Right ventricle myocardium superior (tissue), 1 donor: ENCODE data around the gene HOXB8. TPM values are rescaled to one million over a fixed set of nuclear protein-coding genes. Genes with fewer than 3 reads are reported as not detected.

ENCODE experiments used
- ATAC-seq: fragments of 200-7000 bp; cut with Tn5 transposase; one replicate; pipeline ENCODE4 v1.9.1; 2020; ENCODE audit warnings: mild to moderate bottlenecking; ENCODE audit not compliant: poor library complexity
- DNase-seq: peaks from one replicate; pipeline ENCODE4 v3.0.0-alpha.2; 2020
- intact Hi-C: fragments of 100-400 bp; cut with DNase I; formaldehyde crosslinking; loops from one replicate; pipeline ENCODE4 v1.11.2; 2022
- total RNA-seq: library from RNA; stranded (reverse); fragmentation: NEBNext Ultra II Directional; extraction: Animal tissue kit (Norgen Biotek cat#: 25700); gene quantifications from one replicate; pipeline ENCODE4 v1.2.1, GENCODE V29; 2021
- donor health status: DM: no; HTN: yes; CAD: no; lungs with severe emphysema.

Gene HOXB8
- total RNA-seq, 1 donor from 2014 or later = not detected

- ATAC-seq (no peak), DNase-seq (no peak)
- intact Hi-C loops = no loop called here
These were observed 13.3 kb downstream of the HOXB8 start for GRCh38 chr17:48601539-48602425.

- DNase-seq (no peak), ATAC-seq (no peak)
- intact Hi-C loops = no loop called here
These were observed 13.9 kb downstream of the HOXB8 start for GRCh38 chr17:48601207-48601538.

GRCh38 chr17:48600244-48601098 lies 14.6 kb downstream of the HOXB8 start:
- no peak for ATAC-seq
- no peak for DNase-seq
- intact Hi-C loops = no loop called here

GRCh38 chr17:48599354-48599753 lies 15.7 kb downstream of the HOXB8 start:
- no peak for DNase-seq
- intact Hi-C loops = loop anchor here (10.0 kb wide), 1 partner anchor 255 kb away; no protein-coding TSS in a partner anchor
- no peak for ATAC-seq

GRCh38 chr17:48598736-48599135 lies 16.4 kb downstream of the HOXB8 start:
- ATAC-seq (no peak), DNase-seq (no peak)
- intact Hi-C loops = loop anchor here (10.0 kb wide), 1 partner anchor 254 kb away; no protein-coding TSS in a partner anchor

- DNase-seq (peak; percentile 67), ATAC-seq (peak; percentile 52)
- intact Hi-C loops = loop anchor here (10.0 kb wide), 1 partner anchor 253 kb away; no protein-coding TSS in a partner anchor
These were observed 17.1 kb downstream of the HOXB8 start for GRCh38 chr17:48597778-48598631.

GRCh38 chr17:48597528-48597777 lies 17.6 kb downstream of the HOXB8 start:
- no peak for DNase-seq
- intact Hi-C loops = loop anchor here (10.0 kb wide), 1 partner anchor 253 kb away; no protein-coding TSS in a partner anchor
- no peak for ATAC-seq

- no peak for DNase-seq
- ATAC-seq = no peak
- intact Hi-C loops = loop anchor here (10.0 kb wide), 1 partner anchor 252 kb away; no protein-coding TSS in a partner anchor
These were observed 18.2 kb downstream of the HOXB8 start for GRCh38 chr17:48596735-48597527.

- no peak for DNase-seq
- ATAC-seq = no peak
- intact Hi-C loops = loop anchor here (10.0 kb wide), 1 partner anchor 251 kb away; no protein-coding TSS in a partner anchor
These were observed 18.9 kb downstream of the HOXB8 start for GRCh38 chr17:48596000-48596734.

GRCh38 chr17:48595278-48595999 lies 19.7 kb downstream of the HOXB8 start:
- intact Hi-C loops = loop anchor here (10.0 kb wide), 1 partner anchor 251 kb away; no protein-coding TSS in a partner anchor
- DNase-seq = no peak
- no peak for ATAC-seq

- no peak for DNase-seq
- ATAC-seq = no peak
- intact Hi-C loops = loop anchor here (10.0 kb wide), 1 partner anchor 250 kb away; no protein-coding TSS in a partner anchor
These were observed 20.4 kb downstream of the HOXB8 start for GRCh38 chr17:48594538-48595277.

- intact Hi-C loops = loop anchor here (10.0 kb wide), 1 partner anchor 249 kb away; no protein-coding TSS in a partner anchor
- peak; percentile 62 for ATAC-seq
- peak; percentile 86 for DNase-seq
These were observed 21.1 kb downstream of the HOXB8 start for GRCh38 chr17:48593840-48594537.

GRCh38 chr17:48593126-48593829 lies 21.8 kb downstream of the HOXB8 start, which contains the start of gene HOXB5:
Gene HOXB5, minus strand, starts transcription at chr17:48593779. Its CDS starts 97 bp downstream, at chr17:48593682.
- DNase-seq = no peak
- intact Hi-C loops = loop anchor here (10.0 kb wide), 1 partner anchor 248 kb away; no protein-coding TSS in a partner anchor
- ATAC-seq = no peak

GRCh38 chr17:48592577-48592976 lies 22.5 kb downstream of the HOXB8 start:
- intact Hi-C loops = loop anchor here (10.0 kb wide), 1 partner anchor 248 kb away; no protein-coding TSS in a partner anchor
- DNase-seq (no peak), ATAC-seq (no peak)
